ENCODE results near the gene RPS6KA5. TPM values are rescaled to one million over a fixed set of nuclear protein-coding genes. Genes with fewer than 3 reads are reported as not detected.

Gene RPS6KA5
- total RNA-seq, 1 donor from 2014 or later = 3.6 TPM

DNA sequence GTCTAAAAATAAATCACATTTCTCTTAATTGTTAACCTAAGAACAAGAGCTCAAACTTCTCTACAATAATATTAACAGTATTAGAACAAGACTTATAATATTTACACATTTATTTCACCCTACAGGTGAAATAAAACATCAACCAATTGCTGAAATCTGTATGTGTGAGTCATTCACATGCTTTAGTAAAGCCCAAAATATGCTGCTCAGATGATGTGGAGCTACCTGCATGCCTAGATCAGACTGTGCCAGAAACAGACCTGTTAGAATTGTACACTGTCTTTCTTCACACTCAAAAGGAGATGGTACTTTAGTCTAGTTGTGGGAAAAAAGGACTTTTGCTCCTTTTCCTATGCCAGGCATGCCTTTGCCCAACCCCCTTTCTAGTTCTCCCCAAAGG lies 54.7 kb downstream of the RPS6KA5 start:
- DNase-seq (ENCODE audit: low read depth) = no peak
- TF ChIP-seq, protein P1, sequence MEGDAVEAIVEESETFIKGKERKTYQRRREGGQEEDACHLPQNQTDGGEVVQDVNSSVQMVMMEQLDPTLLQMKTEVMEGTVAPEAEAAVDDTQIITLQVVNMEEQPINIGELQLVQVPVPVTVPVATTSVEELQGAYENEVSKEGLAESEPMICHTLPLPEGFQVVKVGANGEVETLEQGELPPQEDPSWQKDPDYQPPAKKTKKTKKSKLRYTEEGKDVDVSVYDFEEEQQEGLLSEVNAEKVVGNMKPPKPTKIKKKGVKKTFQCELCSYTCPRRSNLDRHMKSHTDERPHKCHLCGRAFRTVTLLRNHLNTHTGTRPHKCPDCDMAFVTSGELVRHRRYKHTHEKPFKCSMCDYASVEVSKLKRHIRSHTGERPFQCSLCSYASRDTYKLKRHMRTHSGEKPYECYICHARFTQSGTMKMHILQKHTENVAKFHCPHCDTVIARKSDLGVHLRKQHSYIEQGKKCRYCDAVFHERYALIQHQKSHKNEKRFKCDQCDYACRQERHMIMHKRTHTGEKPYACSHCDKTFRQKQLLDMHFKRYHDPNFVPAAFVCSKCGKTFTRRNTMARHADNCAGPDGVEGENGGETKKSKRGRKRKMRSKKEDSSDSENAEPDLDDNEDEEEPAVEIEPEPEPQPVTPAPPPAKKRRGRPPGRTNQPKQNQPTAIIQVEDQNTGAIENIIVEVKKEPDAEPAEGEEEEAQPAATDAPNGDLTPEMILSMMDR (conservative IDR thresholded peaks at IDR 0.05; ENCODE audit: low read depth, low read length) = no peak
- no peak overlapping the region for H3K4me3 ChIP-seq (ENCODE audit: low read depth, low read length)

DNA sequence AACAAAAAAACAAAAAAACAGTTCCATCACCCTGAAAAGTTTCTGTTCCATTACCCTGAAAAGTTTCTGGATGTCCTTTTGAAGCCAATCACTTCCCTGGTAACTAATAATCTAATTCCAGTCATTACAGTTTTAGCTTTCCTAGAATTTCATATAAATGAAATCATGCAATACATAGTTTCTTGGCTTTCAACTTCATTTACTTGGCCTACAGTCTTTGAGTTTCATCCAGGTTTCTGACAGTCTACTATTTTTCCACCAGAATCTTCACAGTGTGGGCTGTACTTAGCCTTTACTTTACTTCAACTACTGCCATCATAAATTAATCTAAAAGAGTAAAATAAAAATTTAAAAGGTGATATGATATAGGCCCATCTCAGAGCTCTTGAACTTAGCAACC lies 55.5 kb downstream of the RPS6KA5 start:
- H3K4me3 ChIP-seq (ENCODE audit: low read depth, low read length) = no peak overlapping the region
- no peak for DNase-seq (ENCODE audit: low read depth)
- TF ChIP-seq, protein P1 (conservative IDR thresholded peaks at IDR 0.05; ENCODE audit: low read depth, low read length) = no peak

DNA sequence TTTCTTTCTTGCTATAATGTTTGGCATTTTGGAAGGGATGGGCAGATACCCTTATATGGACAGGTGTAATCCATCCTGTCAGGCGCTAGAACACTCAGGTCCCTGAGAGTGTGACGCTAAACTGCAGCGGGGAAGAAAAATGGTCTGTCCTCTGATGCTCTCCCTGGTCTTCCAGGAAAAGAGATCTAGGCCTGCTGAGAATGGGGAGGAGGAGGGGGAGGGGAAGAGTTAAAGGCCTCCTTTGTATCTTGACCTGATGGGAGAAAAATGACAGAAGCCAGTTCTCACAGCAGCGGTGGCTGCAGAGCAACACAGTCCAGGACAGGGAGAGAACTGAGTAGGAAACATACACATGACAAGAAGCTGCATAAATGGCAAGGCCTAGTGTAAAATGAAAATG lies 61.1 kb downstream of the RPS6KA5 start:
- no peak overlapping the region for H3K4me3 ChIP-seq (ENCODE audit: low read depth, low read length)
- DNase-seq (ENCODE audit: low read depth) = no peak
- TF ChIP-seq, protein P1 (conservative IDR thresholded peaks at IDR 0.05; ENCODE audit: low read depth, low read length) = no peak

DNA sequence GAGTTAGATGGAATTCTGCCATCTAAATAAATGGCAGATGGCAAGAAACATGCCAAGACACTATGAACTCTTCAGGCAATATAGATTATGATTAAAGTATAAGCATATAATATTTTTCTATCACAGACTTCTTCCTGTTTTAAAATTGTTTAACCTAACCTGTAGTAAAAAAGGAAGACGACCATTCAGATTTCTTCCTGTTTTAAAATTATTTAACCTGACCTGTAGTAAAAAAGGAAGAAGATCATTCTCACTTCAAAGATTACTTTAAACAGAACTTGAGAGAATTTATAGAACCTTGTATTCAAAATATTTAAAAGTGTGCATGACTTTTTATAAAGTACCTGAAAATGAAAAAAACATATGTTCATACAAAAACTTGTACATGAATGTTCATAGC lies 63.5 kb downstream of the RPS6KA5 start:
- no peak overlapping the region for H3K4me3 ChIP-seq (ENCODE audit: low read depth, low read length)
- DNase-seq (ENCODE audit: low read depth) = no peak
- TF ChIP-seq, protein P1 (conservative IDR thresholded peaks at IDR 0.05; ENCODE audit: low read depth, low read length) = no peak

DNA sequence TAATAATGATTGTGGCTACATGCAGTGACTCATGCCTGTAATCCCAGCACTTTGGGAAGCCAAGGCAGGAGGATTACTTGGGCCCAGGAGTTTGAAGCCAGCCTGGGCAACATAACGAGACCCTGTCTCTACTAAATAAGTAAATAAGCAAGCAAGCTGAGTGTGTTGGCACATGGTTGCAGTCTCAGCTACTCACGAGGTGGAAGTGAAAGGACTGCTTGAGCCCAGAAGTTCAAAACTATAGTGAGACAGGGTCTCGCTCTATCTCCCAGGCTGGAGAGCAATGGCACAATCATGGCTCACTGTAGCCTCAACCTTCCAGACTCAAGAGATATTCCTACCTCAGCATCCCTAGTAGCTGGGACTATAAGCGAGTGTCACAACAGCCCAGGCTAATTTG lies 64.7 kb downstream of the RPS6KA5 start:
- TF ChIP-seq, protein P1 (conservative IDR thresholded peaks at IDR 0.05; ENCODE audit: low read depth, low read length) = no peak
- H3K4me3 ChIP-seq (ENCODE audit: low read depth, low read length) = no peak overlapping the region
- no peak for DNase-seq (ENCODE audit: low read depth)

DNA sequence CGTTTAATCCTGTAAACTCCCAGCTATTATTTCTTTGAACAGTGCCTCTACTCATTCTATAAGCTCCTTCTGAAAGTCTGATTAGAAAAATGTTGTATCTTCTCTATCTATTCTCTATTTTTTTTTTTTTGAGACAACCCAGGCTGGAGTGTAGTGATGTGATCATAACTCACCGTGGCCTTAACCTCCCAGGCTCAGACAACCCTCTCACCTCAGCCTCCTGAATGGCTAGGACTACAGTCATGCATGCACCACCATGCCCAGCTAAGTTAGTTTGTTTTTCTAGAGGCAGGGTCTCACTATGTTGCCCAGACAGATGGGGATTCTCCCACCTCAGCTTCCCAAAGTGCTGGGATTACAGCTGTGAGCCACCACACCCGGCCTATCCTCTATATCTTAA lies 66.6 kb downstream of the RPS6KA5 start:
- no peak for DNase-seq (ENCODE audit: low read depth)
- TF ChIP-seq, protein P1 (conservative IDR thresholded peaks at IDR 0.05; ENCODE audit: low read depth, low read length) = no peak
- no peak overlapping the region for H3K4me3 ChIP-seq (ENCODE audit: low read depth, low read length)

DNA sequence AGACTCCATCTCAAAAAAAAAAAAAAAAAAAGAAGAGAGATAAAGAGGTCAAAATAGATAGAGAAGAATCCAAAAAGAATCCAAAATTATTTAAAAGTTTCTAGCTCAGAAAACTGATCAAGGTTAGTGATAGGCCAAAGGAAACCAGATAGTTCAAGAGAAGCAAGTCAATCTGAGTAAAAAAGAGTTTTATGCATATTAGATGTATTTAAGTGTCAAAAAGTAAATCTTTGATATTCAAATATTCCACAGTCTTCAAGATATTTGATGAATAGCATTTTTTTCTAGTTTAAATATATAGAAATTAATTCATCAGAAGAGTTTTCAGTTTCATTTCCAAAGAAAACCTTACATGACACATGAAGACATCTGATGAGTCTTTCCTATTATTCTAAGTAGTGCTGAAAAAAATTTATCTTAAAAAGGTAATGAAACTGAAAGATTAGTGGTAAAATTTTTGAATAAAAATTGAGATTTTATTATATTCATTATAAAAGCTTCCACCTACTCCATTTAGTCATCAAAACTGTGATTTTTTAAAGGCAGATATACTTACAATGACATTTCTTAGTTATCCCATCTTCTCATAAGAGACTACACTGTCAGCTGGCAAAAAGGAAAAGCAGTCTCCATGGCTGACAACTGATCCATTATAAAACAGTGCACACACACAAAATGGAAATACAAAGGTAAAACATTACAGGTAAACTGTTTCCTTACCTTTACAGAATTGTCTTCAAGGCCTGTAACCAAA lies 68.6 kb downstream of the RPS6KA5 start:
- no peak overlapping the region for H3K4me3 ChIP-seq (ENCODE audit: low read depth, low read length)
- TF ChIP-seq, protein P1 (conservative IDR thresholded peaks at IDR 0.05; ENCODE audit: low read depth, low read length) = no peak
- no peak for DNase-seq (ENCODE audit: low read depth)
